ENCODE data around the gene PKP1. TPM values are rescaled to one million over a fixed set of nuclear protein-coding genes. Genes with fewer than 3 reads are reported as not detected.

The PKP1 gene
- total RNA-seq, 1 experiment from 2014 or later: not detected

DNA sequence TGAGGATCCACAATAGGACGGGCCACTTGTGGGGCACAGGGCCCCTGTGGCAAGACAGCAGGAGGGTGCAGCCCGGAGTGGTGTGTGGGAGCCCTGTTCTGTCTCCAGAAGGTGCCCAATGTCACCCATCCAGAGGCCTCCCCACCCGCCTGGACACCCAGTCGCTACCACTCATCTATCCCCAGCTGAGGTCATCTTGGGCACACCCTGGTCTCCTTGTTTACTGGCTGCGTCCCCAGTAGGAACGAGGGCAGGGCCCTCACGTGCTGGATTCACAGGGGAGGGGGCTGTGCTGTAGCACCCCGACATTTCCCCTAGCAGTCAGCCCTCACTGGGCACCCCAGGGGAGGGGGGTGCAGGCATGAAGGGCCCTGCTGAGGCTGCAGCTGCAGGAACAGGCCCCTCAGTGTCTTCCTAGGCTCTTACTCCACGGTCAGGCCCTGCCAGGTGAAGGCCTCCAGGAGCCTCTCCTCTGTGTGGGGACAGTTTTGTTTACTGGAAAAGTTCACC is 96.5 kb downstream of the PKP1 start:
- POLR2A ChIA-PET: no interaction called here
- H3K4me1 ChIP-seq: peaks cover 35% of the 10 kb centered on the region
- no TSS peak for BruUV-seq (replicated peaks)
- no peak overlapping the region for H3K27ac Mint-ChIP-seq (ENCODE audit: unreplicated experiment)
- H3K36me3 Mint-ChIP-seq (ENCODE audit: insufficient read depth, unreplicated experiment): peaks cover 44% of the 10 kb centered on the region
- H3K4me3 ChIP-seq (ENCODE audit: low read depth, low read length): no peak overlapping the region
- TF ChIP-seq, protein P1, sequence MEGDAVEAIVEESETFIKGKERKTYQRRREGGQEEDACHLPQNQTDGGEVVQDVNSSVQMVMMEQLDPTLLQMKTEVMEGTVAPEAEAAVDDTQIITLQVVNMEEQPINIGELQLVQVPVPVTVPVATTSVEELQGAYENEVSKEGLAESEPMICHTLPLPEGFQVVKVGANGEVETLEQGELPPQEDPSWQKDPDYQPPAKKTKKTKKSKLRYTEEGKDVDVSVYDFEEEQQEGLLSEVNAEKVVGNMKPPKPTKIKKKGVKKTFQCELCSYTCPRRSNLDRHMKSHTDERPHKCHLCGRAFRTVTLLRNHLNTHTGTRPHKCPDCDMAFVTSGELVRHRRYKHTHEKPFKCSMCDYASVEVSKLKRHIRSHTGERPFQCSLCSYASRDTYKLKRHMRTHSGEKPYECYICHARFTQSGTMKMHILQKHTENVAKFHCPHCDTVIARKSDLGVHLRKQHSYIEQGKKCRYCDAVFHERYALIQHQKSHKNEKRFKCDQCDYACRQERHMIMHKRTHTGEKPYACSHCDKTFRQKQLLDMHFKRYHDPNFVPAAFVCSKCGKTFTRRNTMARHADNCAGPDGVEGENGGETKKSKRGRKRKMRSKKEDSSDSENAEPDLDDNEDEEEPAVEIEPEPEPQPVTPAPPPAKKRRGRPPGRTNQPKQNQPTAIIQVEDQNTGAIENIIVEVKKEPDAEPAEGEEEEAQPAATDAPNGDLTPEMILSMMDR (IDR thresholded peaks at IDR 0.05; ENCODE audit: insufficient read depth in 1 of 2, low read depth in 1 of 2, low read length in 1 of 2, severe bottlenecking in 1 of 2, unreplicated experiment in 1 of 2): no peak
- intact Hi-C loops (cut with micrococcal nuclease; ENCODE audit: unreplicated experiment): no loop called here
- no peaks in the 10 kb centered on the region for H3K9me3 Mint-ChIP-seq (ENCODE audit: unreplicated experiment)
- peaks cover 28% of the 10 kb centered on the region for H3K4me1 Mint-ChIP-seq (ENCODE audit: low read depth, unreplicated experiment)
- H3K27me3 Mint-ChIP-seq (ENCODE audit: insufficient read depth, unreplicated experiment): no peaks in the 10 kb centered on the region
- CTCF ChIA-PET: no interaction called here
- peaks cover 12% of the 10 kb centered on the region for H3K36me3 ChIP-seq (ENCODE audit: control insufficient read depth, insufficient read depth, low read length)
- H3K4me3 Mint-ChIP-seq (ENCODE audit: unreplicated experiment): no peak overlapping the region
- no peak for DNase-seq
- no peaks in the 10 kb centered on the region for H3K9me3 ChIP-seq
- no peaks in the 10 kb centered on the region for H3K27me3 ChIP-seq (replicated peaks; ENCODE audit: control insufficient read depth, insufficient read depth, low read length)

- Mint-ChIP-seq H3K36me3 (ENCODE audit: insufficient read depth, unreplicated experiment) (peaks cover 54% of the 10 kb centered on the region), H3K27ac (ENCODE audit: unreplicated experiment) (no peak overlapping the region), H3K4me1 (ENCODE audit: low read depth, unreplicated experiment) (peaks cover 31% of the 10 kb centered on the region), H3K4me3 (ENCODE audit: unreplicated experiment) (no peak overlapping the region), H3K9me3 (ENCODE audit: unreplicated experiment) (no peaks in the 10 kb centered on the region), H3K27me3 (ENCODE audit: insufficient read depth, unreplicated experiment) (no peaks in the 10 kb centered on the region)
- H3K9me3 ChIP-seq: no peaks in the 10 kb centered on the region
- peaks cover 12% of the 10 kb centered on the region for H3K36me3 ChIP-seq (ENCODE audit: control insufficient read depth, insufficient read depth, low read length)
- intact Hi-C loops (cut with micrococcal nuclease; ENCODE audit: unreplicated experiment): no loop called here
- TF ChIP-seq, protein P1 (IDR thresholded peaks at IDR 0.05; ENCODE audit: insufficient read depth in 1 of 2, low read depth in 1 of 2, low read length in 1 of 2, severe bottlenecking in 1 of 2, unreplicated experiment in 1 of 2): no peak
- no peak overlapping the region for H3K4me3 ChIP-seq (ENCODE audit: low read depth, low read length)
- no TSS peak for BruUV-seq (replicated peaks)
- H3K27me3 ChIP-seq (replicated peaks; ENCODE audit: control insufficient read depth, insufficient read depth, low read length): no peaks in the 10 kb centered on the region
- H3K4me1 ChIP-seq: peaks cover 21% of the 10 kb centered on the region
- POLR2A ChIA-PET: no interaction called here
- no peak for DNase-seq
- CTCF ChIA-PET: interaction anchor here (0.6 kb wide), 1 partner anchor 155 kb away, joined by 3 read pairs; no protein-coding TSS in a partner anchor
Measured at GRCh38 chr1:201381130-201381529, 97.8 kb downstream of the PKP1 start.

Other genes with a start within 250 kb of the PKP1 start
- 0.07 TPM in 2 replicates for gene CACNA1S, start 171.1 kb upstream of the PKP1 start, total RNA-seq (2022)
- 0.26 and 0.48 TPM in 2 replicates for gene ASCL5, start 156.3 kb upstream of the PKP1 start, total RNA-seq (2022)
- 111 and 125 TPM in 2 replicates for gene TMEM9, start 129.0 kb upstream of the PKP1 start, total RNA-seq (2022)
- 0.23 TPM in 1 of 2 replicates, not detected in the other for gene IGFN1, start 92.7 kb upstream of the PKP1 start, total RNA-seq (2022)
- gene TNNT2, start 94.2 kb downstream of the PKP1 start, total RNA-seq (2022): 5.9 and 7.3 TPM in 2 replicates
- 77.2 and 80.5 TPM in 2 replicates for gene LAD1, start 115.8 kb downstream of the PKP1 start, total RNA-seq (2022)
- not detected in 2 replicates for gene TNNI1, start 138.2 kb downstream of the PKP1 start, total RNA-seq (2022)
- 6.5 and 10.5 TPM in 2 replicates for gene PHLDA3, start 185.7 kb downstream of the PKP1 start, total RNA-seq (2022)
- gene CSRP1, start 223.6 kb downstream of the PKP1 start, total RNA-seq (2022): 60.0 and 60.8 TPM in 2 replicates